ENCODE data around the gene TCAP. TPM values are rescaled to one million over a fixed set of nuclear protein-coding genes. Genes with fewer than 3 reads are reported as not detected.

TCAP gene
- total RNA-seq, 1 donor from 2014 or later = 0.98 TPM

- H3K4me1 ChIP-seq (ENCODE audit: insufficient read depth, low read length) = no peaks in the 10 kb centered on the region
- H3K4me2 ChIP-seq (ENCODE audit: low read length) = no peak overlapping the region
- DNase-seq (ENCODE audit: low read depth) (no peak), FAIRE-seq (no peak)
- Mint-ChIP-seq H3K36me3 (ENCODE audit: low read depth, unreplicated experiment) (no peaks in the 10 kb centered on the region), H3K4me1 (ENCODE audit: low read depth, unreplicated experiment) (peaks cover 6% of the 10 kb centered on the region), H3K9me3 (ENCODE audit: unreplicated experiment) (no peaks in the 10 kb centered on the region), H3K27me3 (ENCODE audit: low read depth, unreplicated experiment) (peaks cover 48% of the 10 kb centered on the region), H3K4me3 (ENCODE audit: unreplicated experiment) (no peak overlapping the region), H3K27ac (ENCODE audit: unreplicated experiment) (peak overlapping the region; percentile 58)
- no peak overlapping the region for H3K4me3 ChIP-seq (ENCODE audit: insufficient read depth, low read depth, low read length)
- H3K9me3 ChIP-seq (ENCODE audit: insufficient read depth, low read depth, low read length) = no peaks in the 10 kb centered on the region
- TF ChIP-seq EZH2 (IDR thresholded peaks at IDR 0.05; ENCODE audit: insufficient read depth, low read length) (no peak), CTCF (IDR thresholded peaks at IDR 0.05; ENCODE audit: insufficient read depth, low read depth, low read length) (no peak)
- H3K9ac ChIP-seq (ENCODE audit: low read length) = no peak overlapping the region
- H3K27me3 ChIP-seq (ENCODE audit: insufficient read depth, low read length) = peaks cover 19% of the 10 kb centered on the region
- H2AFZ ChIP-seq (ENCODE audit: low read depth, low read length) = no peak overlapping the region
- no peaks in the 10 kb centered on the region for H4K20me1 ChIP-seq (ENCODE audit: insufficient read depth, low read length)
- H3K79me2 ChIP-seq (ENCODE audit: insufficient read depth, low read length) = no peaks in the 10 kb centered on the region
- no peaks in the 10 kb centered on the region for H3K36me3 ChIP-seq (ENCODE audit: insufficient read depth, low read length)
- no peak overlapping the region for H3K27ac ChIP-seq (ENCODE audit: low read depth, low read length)
Measured at GRCh38 chr17:39672522-39673334, 7.6 kb downstream of the TCAP start.

- Histone ChIP-seq H3K4me1 (ENCODE audit: insufficient read depth, low read length) (no peaks in the 10 kb centered on the region), H3K27ac (ENCODE audit: low read depth, low read length) (no peak overlapping the region), H3K27me3 (ENCODE audit: insufficient read depth, low read length) (peaks cover 18% of the 10 kb centered on the region), H2AFZ (ENCODE audit: low read depth, low read length) (no peak overlapping the region), H4K20me1 (ENCODE audit: insufficient read depth, low read length) (no peaks in the 10 kb centered on the region), H3K9me3 (ENCODE audit: insufficient read depth, low read depth, low read length) (no peaks in the 10 kb centered on the region), H3K4me3 (ENCODE audit: insufficient read depth, low read depth, low read length) (no peak overlapping the region), H3K9ac (ENCODE audit: low read length) (no peak overlapping the region), H3K4me2 (ENCODE audit: low read length) (no peak overlapping the region), H3K36me3 (ENCODE audit: insufficient read depth, low read length) (no peaks in the 10 kb centered on the region), H3K79me2 (ENCODE audit: insufficient read depth, low read length) (no peaks in the 10 kb centered on the region)
- H3K27ac Mint-ChIP-seq (ENCODE audit: unreplicated experiment) = peak overlapping the region; percentile 58
- H3K4me3 Mint-ChIP-seq (ENCODE audit: unreplicated experiment) = no peak overlapping the region
- no peaks in the 10 kb centered on the region for H3K9me3 Mint-ChIP-seq (ENCODE audit: unreplicated experiment)
- H3K36me3 Mint-ChIP-seq (ENCODE audit: low read depth, unreplicated experiment) = peaks cover 3% of the 10 kb centered on the region
- no peak for FAIRE-seq
- peaks cover 5% of the 10 kb centered on the region for H3K4me1 Mint-ChIP-seq (ENCODE audit: low read depth, unreplicated experiment)
- no peak for DNase-seq (ENCODE audit: low read depth)
- peaks cover 51% of the 10 kb centered on the region for H3K27me3 Mint-ChIP-seq (ENCODE audit: low read depth, unreplicated experiment)
- TF ChIP-seq CTCF (IDR thresholded peaks at IDR 0.05; ENCODE audit: insufficient read depth, low read depth, low read length) = no peak
Measured at GRCh38 chr17:39673335-39674081, 8.4 kb downstream of the TCAP start.

Data from astrocyte (in vitro differentiated cells and primary cell).